T-helper 1 cell (primary cell): ENCODE results near the gene UNC45A.
"Not testable (repeated sequence)": the region's sequence is repeated elsewhere in the genome, so short reads cannot be mapped to it uniquely, and the experiment has no call there.

ENCODE experiments used
- DNase-seq, 5 donors: peaks; one replicate each; pipeline ENCODE4 v3.0.0-alpha.2; 2012 to 2020

Gene UNC45A

GRCh38 chr15:90903733-90904536, 31.1 kb upstream of the UNC45A start:
- DNase-seq = no peak

- DNase-seq = no peak
These were observed 30.3 kb upstream of the UNC45A start for GRCh38 chr15:90904746-90905145.

GRCh38 chr15:90905306-90906180, 29.5 kb upstream of the UNC45A start:
- DNase-seq = no peak

GRCh38 chr15:90906181-90906849, 28.8 kb upstream of the UNC45A start:
- DNase-seq = no peak

GRCh38 chr15:90907051-90907660, 27.9 kb upstream of the UNC45A start:
- no peak for DNase-seq

GRCh38 chr15:90907838-90908507, 27.1 kb upstream of the UNC45A start:
- DNase-seq = no peak

- not testable (repeated sequence) for DNase-seq
These were observed 25.6 kb upstream of the UNC45A start for GRCh38 chr15:90909449-90909848.

GRCh38 chr15:90909976-90910375, 25.1 kb upstream of the UNC45A start:
- DNase-seq = no peak

- no peak for DNase-seq
These were observed 24.4 kb upstream of the UNC45A start for GRCh38 chr15:90910441-90911301.

- no peak for DNase-seq
These were observed 23.8 kb upstream of the UNC45A start for GRCh38 chr15:90911302-90911623.

GRCh38 chr15:90911906-90912769, 22.9 kb upstream of the UNC45A start:
- DNase-seq = no peak

- DNase-seq = no peak
These were observed 22.4 kb upstream of the UNC45A start for GRCh38 chr15:90912770-90913075.

- DNase-seq = no peak
These were observed 21.6 kb upstream of the UNC45A start for GRCh38 chr15:90913398-90913944.

- no peak for DNase-seq
These were observed 20.6 kb upstream of the UNC45A start for GRCh38 chr15:90914305-90915080.

GRCh38 chr15:90915216-90915807, 19.8 kb upstream of the UNC45A start:
- no peak for DNase-seq

- no peak for DNase-seq
These were observed 19.2 kb upstream of the UNC45A start for GRCh38 chr15:90915808-90916440.

- DNase-seq = no peak
These were observed 18.6 kb upstream of the UNC45A start for GRCh38 chr15:90916461-90916860.

GRCh38 chr15:90917569-90917968, 17.5 kb upstream of the UNC45A start:
- DNase-seq = no peak
